Right cardiac atrium (tissue), 5 donors: Measurements from ENCODE around the gene WNT2B. TPM values are rescaled to one million over a fixed set of nuclear protein-coding genes. Genes with fewer than 3 reads are reported as not detected.

Source experiments
- ATAC-seq, 2 donors: fragments of 200-7000 bp; cut with Tn5 transposase; one replicate each; pipeline versions ENCODE4 v1.8.0 to v1.9.1; 2020; ENCODE audit warnings: moderate library complexity in 2 of 2, mild to moderate bottlenecking in 1 of 2
- DNase-seq, 3 donors: peaks; one replicate each; pipeline ENCODE4 v3.0.0-alpha.2; 2020
- H3K27ac ChIP-seq: one replicate; pipeline ENCODE4 v1.5.1; 2013; ENCODE audit warnings: mild to moderate bottlenecking, low read length, control low read depth, moderate library complexity
- H3K27me3 ChIP-seq: one replicate; pipeline ENCODE4 v1.6.1; 2013; ENCODE audit not compliant: control insufficient read depth, insufficient read depth
- H3K4me1 ChIP-seq: one replicate; pipeline ENCODE4 v1.6.1; 2013; ENCODE audit warnings: low read length; ENCODE audit not compliant: control insufficient read depth, insufficient read depth
- H3K4me3 ChIP-seq: one replicate; pipeline ENCODE4 v1.5.1; 2013; ENCODE audit warnings: low read length, control low read depth
- H3K9me3 ChIP-seq: one replicate; pipeline ENCODE4 v1.6.1; 2013; ENCODE audit warnings: low read length; ENCODE audit not compliant: control insufficient read depth
- WGBS: extraction: QIAGEN DNeasy Blood & Tissue Kit; methylation state at CpG from one replicate; pipeline ENCODE4 v1.1.7; 2013; 5-methylcytosine and 5-hydroxymethylcytosine counted together
- intact Hi-C, 4 donors: fragments of 100-400 bp; cut with DNase I; formaldehyde crosslinking; loops; one replicate each; pipeline versions ENCODE4 v1.11.0 to v1.14.0; 2022 to 2023
- polyA plus RNA-seq: library from polyadenylated mRNA; stranded (reverse); fragments of 200-250 nt; gene quantifications from one replicate; pipeline ENCODE4 v1.2.3, GENCODE V29; 2013
- total RNA-seq, 4 donors: library from RNA; stranded (reverse); fragmentation: NEBNext Ultra II Directional; extraction: Animal tissue kit (Norgen Biotek cat#: 25700); gene quantifications; one replicate each; pipeline ENCODE4 v1.2.1, GENCODE V29; 2021
- donor health status: healthy with polysubstance abuse.
- donor health status: DM: no; HTN: yes; CAD: no.
- donor health status: DM: no; HTN: no; CAD: no.
- donor health status: DM: no; HTN: yes; CAD: no; lungs with severe emphysema.
- donor health status: DM: yes; HTN: yes; CAD: no.

WNT2B gene
- total and polyA plus RNA-seq, 5 donors = 3.5 to 14.1 (median 11.1) TPM

GRCh38 chr1:112527266-112528010 is 18.7 kb downstream of the WNT2B start:
- WGBS = 46% methylated on average over 4 of the region's 4 CpGs
- ATAC-seq (no peak), DNase-seq (no peak)
- intact Hi-C loops = no loop called here
- H3K27me3 ChIP-seq = no peaks in the 10 kb centered on the region
- H3K9me3 ChIP-seq = no peaks in the 10 kb centered on the region
- H3K4me1 ChIP-seq = peaks cover 3% of the 10 kb centered on the region
- no peak overlapping the region for H3K27ac ChIP-seq
- H3K4me3 ChIP-seq = no peak overlapping the region

DNA sequence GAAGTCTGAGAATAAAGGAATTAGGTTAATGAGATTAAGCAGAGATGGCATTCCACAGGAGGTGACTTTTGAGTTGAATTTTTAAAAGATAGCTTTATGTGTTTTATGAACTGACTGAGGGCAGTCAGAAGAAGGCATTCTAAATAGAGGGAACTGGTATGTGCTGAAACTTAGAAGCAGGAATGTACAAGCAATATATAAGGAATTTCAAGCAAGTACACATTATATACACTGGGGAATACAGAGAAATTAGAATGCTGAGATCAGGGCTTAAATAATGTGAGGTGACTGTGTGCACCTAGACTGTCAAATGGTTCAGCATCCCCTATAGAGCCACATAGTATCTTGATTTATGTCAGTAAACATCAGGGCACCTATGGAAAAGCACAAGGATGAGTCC is 19.3 kb downstream of the WNT2B start:
- DNase-seq (no peak), ATAC-seq (no peak)
- Histone ChIP-seq H3K27ac (no peak overlapping the region), H3K27me3 (no peaks in the 10 kb centered on the region), H3K9me3 (no peaks in the 10 kb centered on the region), H3K4me1 (peaks cover 3% of the 10 kb centered on the region), H3K4me3 (no peak overlapping the region)
- intact Hi-C loops = no loop called here

DNA sequence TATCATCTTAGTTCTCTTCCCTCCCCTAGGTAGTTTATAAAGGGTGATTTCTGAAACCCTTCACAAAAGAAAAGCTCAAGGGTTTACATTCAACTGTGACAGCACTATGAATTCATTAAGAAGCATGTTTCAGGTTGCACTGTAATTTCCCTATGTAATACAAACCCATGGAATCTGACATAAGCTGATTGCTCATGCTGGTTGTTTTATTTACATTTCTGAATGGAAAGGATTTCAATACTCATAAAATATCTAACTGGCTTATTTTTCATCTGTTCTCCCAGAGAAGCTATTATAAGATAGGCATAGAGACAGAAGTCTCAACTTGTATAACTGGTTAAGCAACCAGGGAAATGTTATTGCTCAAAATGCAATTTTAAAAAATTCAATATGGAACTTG is 20.5 kb downstream of the WNT2B start:
- DNase-seq (no peak), ATAC-seq (no peak)
- Histone ChIP-seq H3K27ac (no peak overlapping the region), H3K4me3 (no peak overlapping the region), H3K4me1 (peaks cover 3% of the 10 kb centered on the region), H3K27me3 (no peaks in the 10 kb centered on the region), H3K9me3 (no peaks in the 10 kb centered on the region)
- intact Hi-C loops = no loop called here

- no peak for ATAC-seq
- no peak overlapping the region for H3K27ac ChIP-seq
Observed at GRCh38 chr1:112530832-112531231, 22.1 kb downstream of the WNT2B start.

DNA sequence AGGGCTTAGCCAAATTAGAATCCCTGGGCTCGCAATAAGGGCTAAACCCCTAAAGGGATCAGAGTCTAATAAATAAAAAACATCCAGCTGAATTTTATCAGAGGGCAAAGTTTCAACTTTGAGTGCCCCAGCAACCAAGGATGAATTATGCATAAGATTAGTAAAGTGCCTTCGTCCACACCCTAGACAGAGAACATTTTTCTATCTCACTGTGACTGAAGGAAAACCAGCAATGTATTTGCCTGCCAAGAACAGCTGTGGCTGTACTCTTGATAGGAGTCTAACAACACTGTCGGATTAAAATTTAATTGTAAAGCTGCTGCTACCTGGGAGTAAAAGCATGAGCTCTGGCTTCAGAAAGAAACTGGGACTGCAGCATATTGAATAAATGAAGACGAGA is 23.3 kb downstream of the WNT2B start:
- Histone ChIP-seq H3K4me1 (no peaks in the 10 kb centered on the region), H3K4me3 (no peak overlapping the region), H3K27ac (peak overlapping the region; percentile 10), H3K9me3 (no peaks in the 10 kb centered on the region), H3K27me3 (no peaks in the 10 kb centered on the region)
- DNase-seq = no peak
- WGBS = 63% methylated on average over 4 of the region's 4 CpGs
- intact Hi-C loops = no loop called here
- peak in 1 of 2 donors; percentile 74 for ATAC-seq

More at GRCh38 chr1:112530832-112531231, 22.1 kb downstream of the WNT2B start:
- H3K4me1 ChIP-seq = no peaks in the 10 kb centered on the region
- H3K27me3 ChIP-seq = no peaks in the 10 kb centered on the region
- intact Hi-C loops = no loop called here
- DNase-seq = no peak
- H3K4me3 ChIP-seq = no peak overlapping the region
- no peaks in the 10 kb centered on the region for H3K9me3 ChIP-seq

GRCh38 chr1:112533029-112533428 is 24.3 kb downstream of the WNT2B start:
- 92% methylated on average over 6 of the region's 6 CpGs for WGBS
- H3K4me1 ChIP-seq = no peaks in the 10 kb centered on the region
- H3K27me3 ChIP-seq = no peaks in the 10 kb centered on the region
- intact Hi-C loops = no loop called here
- no peak overlapping the region for H3K27ac ChIP-seq
- ATAC-seq (no peak), DNase-seq (no peak)
- H3K4me3 ChIP-seq = no peak overlapping the region
- H3K9me3 ChIP-seq = no peaks in the 10 kb centered on the region

DNA sequence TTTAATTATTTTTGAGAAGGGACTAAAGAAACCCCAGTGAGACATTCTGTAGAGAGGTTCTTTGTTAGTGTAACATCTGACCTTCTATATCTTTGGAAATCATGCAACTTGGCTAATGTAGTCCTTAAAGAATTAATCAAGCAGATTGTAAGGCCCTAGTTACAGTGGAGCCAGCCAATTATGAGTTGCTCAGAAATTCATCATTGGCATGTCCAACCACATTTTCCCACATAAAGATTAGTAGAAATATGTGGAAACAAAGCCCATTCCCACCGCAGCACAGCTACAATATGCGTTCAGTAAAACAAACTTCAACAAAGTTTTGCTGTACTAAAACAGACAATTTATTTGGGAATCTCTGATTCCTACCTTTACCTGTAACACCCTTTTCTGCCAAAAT is 27.8 kb downstream of the WNT2B start:
- Histone ChIP-seq H3K4me3 (no peak overlapping the region), H3K27ac (no peak overlapping the region), H3K27me3 (no peaks in the 10 kb centered on the region), H3K4me1 (no peaks in the 10 kb centered on the region), H3K9me3 (no peaks in the 10 kb centered on the region)
- DNase-seq = no peak
- WGBS = 63% methylated on average over 2 of the region's 2 CpGs
- ATAC-seq = no peak
- intact Hi-C loops = no loop called here

GRCh38 chr1:112537456-112537855 is 28.7 kb downstream of the WNT2B start:
- Histone ChIP-seq H3K4me1 (no peaks in the 10 kb centered on the region), H3K9me3 (no peaks in the 10 kb centered on the region), H3K27ac (no peak overlapping the region), H3K4me3 (no peak overlapping the region), H3K27me3 (no peaks in the 10 kb centered on the region)
- DNase-seq (no peak), ATAC-seq (no peak)
- intact Hi-C loops = no loop called here

DNA sequence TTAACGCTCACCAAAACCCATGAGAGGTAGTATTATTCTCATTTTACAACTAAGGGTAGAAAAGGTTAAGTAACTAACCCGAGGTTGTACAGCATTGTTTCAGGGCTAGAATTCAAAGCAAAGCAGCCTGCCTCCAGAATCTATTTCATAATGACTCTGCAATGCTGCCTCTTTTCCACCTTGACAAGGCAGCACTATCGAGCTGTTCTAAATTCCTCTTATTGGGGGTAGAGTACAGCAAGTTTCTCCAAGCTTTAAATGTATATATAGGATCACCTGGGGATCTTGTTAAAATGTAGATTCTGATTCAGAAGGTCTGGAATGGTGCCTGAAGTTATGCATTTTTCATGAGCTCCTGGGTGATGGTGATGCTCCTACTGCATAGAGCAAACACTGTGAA is 30.1 kb downstream of the WNT2B start:
- H3K4me3 ChIP-seq = no peak overlapping the region
- no peaks in the 10 kb centered on the region for H3K27me3 ChIP-seq
- intact Hi-C loops = no loop called here
- H3K27ac ChIP-seq = no peak overlapping the region
- no peaks in the 10 kb centered on the region for H3K9me3 ChIP-seq
- 86% methylated on average over 3 of the region's 3 CpGs for WGBS
- H3K4me1 ChIP-seq = no peaks in the 10 kb centered on the region
- ATAC-seq (no peak), DNase-seq (no peak)

DNA sequence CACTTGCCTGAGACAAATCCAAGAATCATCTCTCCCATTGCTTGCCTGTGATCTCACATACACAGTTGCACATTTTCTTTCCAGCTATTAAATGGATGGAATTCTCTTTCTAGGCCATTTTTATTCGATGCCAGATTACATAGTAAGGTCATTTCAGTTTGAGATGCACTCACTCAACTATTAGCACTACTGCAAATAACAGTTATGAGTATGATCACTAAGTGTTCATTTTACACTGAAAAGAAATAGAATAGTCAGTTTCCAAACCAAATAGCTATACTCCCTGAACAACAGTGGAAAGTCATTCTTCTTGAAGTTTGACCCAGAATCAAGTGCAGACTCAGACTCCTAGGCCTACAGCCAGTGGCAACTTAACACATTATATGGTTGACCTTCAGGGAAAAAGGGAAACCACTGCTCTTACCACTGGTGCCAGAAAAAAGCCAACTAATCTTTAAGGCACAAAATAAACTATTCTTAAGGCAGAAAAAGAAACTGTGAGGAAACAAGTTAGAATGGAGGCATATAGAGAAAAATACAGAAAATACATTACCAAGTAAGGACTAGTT is 31.5 kb downstream of the WNT2B start:
- WGBS = 44% methylated on average over 1 of the region's 1 CpG
- Histone ChIP-seq H3K27ac (no peak overlapping the region), H3K27me3 (no peaks in the 10 kb centered on the region), H3K9me3 (no peaks in the 10 kb centered on the region), H3K4me3 (no peak overlapping the region), H3K4me1 (no peaks in the 10 kb centered on the region)
- DNase-seq = no peak
- peak; percentile 31 to 87 for ATAC-seq
- intact Hi-C loops = no loop called here

DNA sequence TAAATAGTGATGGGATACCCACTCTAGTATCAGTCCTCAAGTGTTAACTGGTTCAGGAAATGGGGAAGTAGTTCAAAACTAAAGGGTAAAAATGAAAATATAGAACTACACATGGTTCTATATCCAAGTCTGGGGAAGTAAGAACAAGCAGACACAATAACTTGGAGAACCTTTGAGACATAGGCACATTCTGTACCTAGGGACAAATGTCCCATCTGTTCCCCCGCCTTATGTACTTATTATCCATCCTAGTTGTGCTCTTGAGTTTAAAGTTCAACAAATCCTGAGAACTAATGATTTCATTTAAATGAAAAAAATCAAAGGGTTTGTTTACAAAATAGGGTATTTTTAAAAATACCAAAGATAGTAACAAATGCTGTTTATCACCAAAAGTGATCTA is 32.5 kb downstream of the WNT2B start:
- H3K27ac ChIP-seq = no peak overlapping the region
- no peak overlapping the region for H3K4me3 ChIP-seq
- DNase-seq (no peak), ATAC-seq (no peak)
- H3K4me1 ChIP-seq = peaks cover 1% of the 10 kb centered on the region
- intact Hi-C loops = no loop called here
- H3K9me3 ChIP-seq = no peaks in the 10 kb centered on the region
- 100% methylated on average over 1 of the region's 1 CpG for WGBS
- H3K27me3 ChIP-seq = no peaks in the 10 kb centered on the region
